Type B pancreatic cell (in vitro differentiated cells): ENCODE results near the gene FAM193A. TPM values are rescaled to one million over a fixed set of nuclear protein-coding genes. Genes with fewer than 3 reads are reported as not detected.

Experiments used
- DNase-seq: peaks from one replicate; pipeline ENCODE4 v3.0.0; 2021; ENCODE audit warnings: mixed read lengths; ENCODE audit not compliant: unreplicated experiment; ENCODE audit errors: extremely low spot score
- H3K27ac Mint-ChIP-seq: 2 replicates; pipeline ENCODE4 v1.8.0; 2021; ENCODE audit warnings: mild to moderate bottlenecking, mixed read lengths
- H3K27me3 Mint-ChIP-seq: 2 replicates; pipeline ENCODE4 v1.8.0; 2021; ENCODE audit warnings: mixed read lengths
- H3K36me3 Mint-ChIP-seq: 2 replicates; pipeline ENCODE4 v1.8.0; 2021; ENCODE audit warnings: mixed read lengths
- H3K4me1 Mint-ChIP-seq: one replicate; pipeline ENCODE4 v1.8.0; 2021; ENCODE audit warnings: mixed read lengths; ENCODE audit not compliant: unreplicated experiment
- H3K4me3 Mint-ChIP-seq: 2 replicates; pipeline ENCODE4 v1.8.0; 2021; ENCODE audit warnings: mild to moderate bottlenecking, mixed read lengths
- H3K9me3 Mint-ChIP-seq: 2 replicates; pipeline ENCODE4 v1.8.0; 2021; ENCODE audit warnings: mixed read lengths
- total RNA-seq: library from RNA; stranded (reverse); gene quantifications from 2 replicates; pipeline ENCODE4 v1.2.1, GENCODE V29; 2021; ENCODE audit warnings: low replicate concordance
- TF ChIP-seq, protein P1 (sequence below): fragments of 200-600 bp; sonication (generic); conservative IDR thresholded peaks from 2 replicates; pipeline ENCODE4 v1.5.0; 2021; ENCODE audit warnings: antibody characterized with exemption, mild to moderate bottlenecking

The FAM193A gene
- total RNA-seq, 1 donor from 2014 or later = 37.1 TPM

DNA sequence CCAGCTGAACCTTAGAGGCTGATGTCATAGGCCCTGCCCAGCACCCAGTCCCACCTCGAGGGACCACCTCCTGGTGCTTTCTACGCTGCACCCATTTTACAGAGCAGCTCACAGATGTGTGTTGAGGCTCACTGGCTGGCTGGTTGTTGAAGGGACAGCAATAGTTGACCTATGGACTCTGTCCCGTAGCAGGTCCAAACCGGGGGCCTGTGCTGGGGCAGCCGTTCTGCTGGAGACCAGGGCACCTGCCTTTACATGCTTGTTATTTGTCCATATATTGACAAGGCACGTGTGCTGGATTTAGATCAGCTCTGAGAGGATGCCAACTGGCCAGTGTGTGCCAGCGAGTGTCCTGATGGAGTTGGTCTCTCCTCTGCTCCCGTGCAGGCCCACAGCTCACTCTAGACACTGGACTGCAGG lies 161.6 kb downstream of the FAM193A start:
- TF ChIP-seq, protein P1, sequence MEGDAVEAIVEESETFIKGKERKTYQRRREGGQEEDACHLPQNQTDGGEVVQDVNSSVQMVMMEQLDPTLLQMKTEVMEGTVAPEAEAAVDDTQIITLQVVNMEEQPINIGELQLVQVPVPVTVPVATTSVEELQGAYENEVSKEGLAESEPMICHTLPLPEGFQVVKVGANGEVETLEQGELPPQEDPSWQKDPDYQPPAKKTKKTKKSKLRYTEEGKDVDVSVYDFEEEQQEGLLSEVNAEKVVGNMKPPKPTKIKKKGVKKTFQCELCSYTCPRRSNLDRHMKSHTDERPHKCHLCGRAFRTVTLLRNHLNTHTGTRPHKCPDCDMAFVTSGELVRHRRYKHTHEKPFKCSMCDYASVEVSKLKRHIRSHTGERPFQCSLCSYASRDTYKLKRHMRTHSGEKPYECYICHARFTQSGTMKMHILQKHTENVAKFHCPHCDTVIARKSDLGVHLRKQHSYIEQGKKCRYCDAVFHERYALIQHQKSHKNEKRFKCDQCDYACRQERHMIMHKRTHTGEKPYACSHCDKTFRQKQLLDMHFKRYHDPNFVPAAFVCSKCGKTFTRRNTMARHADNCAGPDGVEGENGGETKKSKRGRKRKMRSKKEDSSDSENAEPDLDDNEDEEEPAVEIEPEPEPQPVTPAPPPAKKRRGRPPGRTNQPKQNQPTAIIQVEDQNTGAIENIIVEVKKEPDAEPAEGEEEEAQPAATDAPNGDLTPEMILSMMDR = no peak
- DNase-seq = no peak
- no peak overlapping the region for H3K27ac Mint-ChIP-seq
- no peak overlapping the region for H3K4me3 Mint-ChIP-seq
- no peaks in the 10 kb centered on the region for H3K27me3 Mint-ChIP-seq
- H3K4me1 Mint-ChIP-seq = no peaks in the 10 kb centered on the region
- H3K9me3 Mint-ChIP-seq = no peaks in the 10 kb centered on the region
- peaks cover 30% of the 10 kb centered on the region for H3K36me3 Mint-ChIP-seq

DNA sequence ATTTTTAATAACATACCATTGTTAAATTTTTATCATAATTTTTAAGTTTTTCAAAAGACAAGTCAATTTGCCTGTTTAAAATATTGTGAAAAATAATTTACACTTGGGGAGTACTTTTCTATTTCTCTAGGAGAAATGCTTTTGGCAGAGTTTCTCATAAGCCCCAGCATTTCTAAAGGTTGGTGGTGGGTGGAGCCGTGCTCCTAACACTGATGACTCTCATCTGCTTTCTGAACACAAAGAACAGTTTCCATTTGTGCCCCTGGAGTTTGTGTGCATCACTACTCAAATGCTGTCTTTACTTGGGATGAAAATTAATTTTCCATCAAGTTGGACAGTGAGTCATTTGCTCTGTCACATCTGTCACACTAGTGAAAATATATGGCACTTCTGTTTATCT lies 162.1 kb downstream of the FAM193A start:
- no peak overlapping the region for H3K27ac Mint-ChIP-seq

DNA sequence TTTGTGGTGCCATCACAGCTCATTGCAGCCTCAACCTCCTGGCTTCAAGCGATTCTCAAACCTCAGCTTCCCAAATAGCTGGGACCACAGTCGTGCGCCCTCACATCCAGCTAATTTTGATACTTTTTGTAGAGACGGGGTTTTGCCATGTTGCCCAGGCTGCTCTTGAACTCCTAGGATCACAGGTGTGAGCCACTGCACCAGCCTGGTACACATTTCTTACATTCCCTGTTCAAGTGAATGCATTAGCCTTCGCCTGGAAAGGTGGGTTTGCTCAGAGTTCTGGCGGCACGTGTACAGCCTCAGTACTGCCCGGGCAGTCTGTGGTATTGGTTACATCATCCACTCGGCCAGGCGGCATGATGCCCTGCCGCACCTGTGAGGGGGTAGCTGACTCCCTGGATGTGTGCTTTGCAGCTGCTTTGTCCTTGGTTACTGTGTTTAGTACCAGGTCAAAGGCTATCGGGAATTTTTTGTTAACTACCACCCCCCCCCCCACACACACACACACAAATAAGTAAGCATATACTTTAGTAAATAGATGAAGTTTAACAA lies 162.6 kb downstream of the FAM193A start:
- no peak for DNase-seq
- no peaks in the 10 kb centered on the region for H3K9me3 Mint-ChIP-seq
- H3K36me3 Mint-ChIP-seq = peaks cover 31% of the 10 kb centered on the region
- no peaks in the 10 kb centered on the region for H3K4me1 Mint-ChIP-seq
- H3K27me3 Mint-ChIP-seq = no peaks in the 10 kb centered on the region
- H3K4me3 Mint-ChIP-seq = no peak overlapping the region
- TF ChIP-seq, protein P1 = no peak
- H3K27ac Mint-ChIP-seq = no peak overlapping the region

More for the DNA sequence above, 162.1 kb downstream of the FAM193A start:
- TF ChIP-seq, protein P1 = no peak
- no peak for DNase-seq
- Mint-ChIP-seq H3K4me3 (no peak overlapping the region), H3K27me3 (no peaks in the 10 kb centered on the region), H3K4me1 (no peaks in the 10 kb centered on the region), H3K9me3 (no peaks in the 10 kb centered on the region), H3K36me3 (peaks cover 31% of the 10 kb centered on the region)

DNA sequence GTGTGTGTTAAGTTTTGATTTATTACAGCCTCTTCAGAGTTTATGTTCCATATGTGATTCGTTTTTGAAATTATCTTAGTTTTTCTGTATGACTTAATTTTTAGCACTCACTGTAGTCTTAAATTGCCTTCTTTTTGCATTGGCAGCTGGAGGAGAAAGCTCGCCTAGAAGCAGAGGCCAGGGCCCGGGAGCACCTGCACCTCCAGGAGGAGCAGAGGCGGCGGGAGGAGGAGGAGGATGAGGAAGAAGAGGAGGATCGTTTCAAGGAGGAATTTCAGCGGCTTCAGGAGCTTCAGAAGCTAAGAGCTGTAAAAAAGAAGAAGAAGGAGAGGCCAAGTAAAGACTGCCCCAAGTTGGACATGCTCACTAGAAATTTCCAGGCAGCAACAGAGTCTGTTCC lies 163.1 kb downstream of the FAM193A start:
- Mint-ChIP-seq H3K9me3 (no peaks in the 10 kb centered on the region), H3K4me3 (no peak overlapping the region), H3K36me3 (peaks cover 31% of the 10 kb centered on the region), H3K27ac (no peak overlapping the region), H3K4me1 (no peaks in the 10 kb centered on the region), H3K27me3 (no peaks in the 10 kb centered on the region)
- TF ChIP-seq, protein P1 = no peak
- no peak for DNase-seq

DNA sequence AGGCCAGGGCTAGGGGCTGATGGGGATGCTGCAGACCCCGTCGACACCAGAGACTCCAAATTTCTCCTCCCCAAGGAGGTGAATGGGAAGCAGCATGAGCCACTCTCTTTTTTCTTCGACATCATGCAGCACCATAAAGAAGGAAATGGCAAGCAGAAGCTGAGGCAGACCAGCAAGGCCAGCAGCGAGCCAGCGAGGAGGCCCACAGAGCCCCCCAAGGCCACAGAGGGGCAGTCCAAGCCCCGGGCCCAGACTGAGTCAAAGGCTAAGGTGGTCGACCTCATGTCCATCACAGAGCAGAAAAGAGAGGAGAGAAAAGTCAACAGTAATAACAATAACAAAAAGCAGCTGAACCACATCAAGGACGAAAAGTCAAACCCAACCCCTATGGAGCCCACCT lies 163.6 kb downstream of the FAM193A start:
- Mint-ChIP-seq H3K4me1 (no peaks in the 10 kb centered on the region), H3K36me3 (peaks cover 32% of the 10 kb centered on the region)
- TF ChIP-seq, protein P1 = no peak

DNA sequence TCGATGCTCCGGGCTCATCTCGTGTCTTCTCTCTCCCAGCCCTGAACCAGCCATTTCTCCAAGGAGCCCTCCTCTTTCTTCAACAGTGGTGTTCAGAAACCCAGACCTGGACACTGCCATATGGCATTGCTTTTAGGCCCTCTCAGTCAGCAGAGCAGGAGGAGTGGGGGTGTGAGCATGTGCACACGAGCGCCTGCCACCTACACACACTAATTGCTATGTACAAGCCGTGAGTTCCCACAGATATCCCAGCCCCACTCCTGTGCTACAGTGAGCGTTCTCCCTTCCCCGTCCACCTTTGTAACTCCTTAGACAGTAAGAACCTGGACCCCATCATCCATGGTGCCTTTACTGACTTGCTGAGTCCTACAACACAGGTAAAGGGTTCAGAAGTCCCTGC lies 165.9 kb downstream of the FAM193A start:
- TF ChIP-seq, protein P1 = no peak
- no peak for DNase-seq
- no peak overlapping the region for H3K4me3 Mint-ChIP-seq
- no peak overlapping the region for H3K27ac Mint-ChIP-seq
- H3K27me3 Mint-ChIP-seq = no peaks in the 10 kb centered on the region
- no peaks in the 10 kb centered on the region for H3K4me1 Mint-ChIP-seq
- H3K36me3 Mint-ChIP-seq = peaks cover 30% of the 10 kb centered on the region
- H3K9me3 Mint-ChIP-seq = no peaks in the 10 kb centered on the region

More for the DNA sequence above, 163.6 kb downstream of the FAM193A start:
- H3K27me3 Mint-ChIP-seq = no peaks in the 10 kb centered on the region
- no peak overlapping the region for H3K4me3 Mint-ChIP-seq
- no peaks in the 10 kb centered on the region for H3K9me3 Mint-ChIP-seq
- no peak overlapping the region for H3K27ac Mint-ChIP-seq
- no peak for DNase-seq
